Liver (tissue), 9 donors: Measurements from ENCODE around the gene ABLIM2. TPM values are rescaled to one million over a fixed set of nuclear protein-coding genes. Genes with fewer than 3 reads are reported as not detected.

ENCODE experiments used
- DNase-seq: peaks from one replicate; pipeline ENCODE4 v3.0.0-alpha.2; 2017; ENCODE audit warnings: low spot score
- H3K27ac ChIP-seq, 2 donors: one replicate each; pipeline ENCODE4 v1.7.0; 2013; ENCODE audit warnings: inconsistent platforms in 2 of 2, low read length in 2 of 2, control low read depth in 1 of 2, low read depth in 1 of 2, mild to moderate bottlenecking in 1 of 2
- H3K27me3 ChIP-seq, 4 donors: one replicate each; pipeline versions ENCODE4 v1.6.1 to v1.7.0; 2013; ENCODE audit warnings: low read length in 3 of 4, inconsistent platforms in 1 of 4, mild to moderate bottlenecking in 1 of 4, moderate library complexity in 1 of 4; ENCODE audit not compliant: control insufficient read depth in 4 of 4, insufficient read depth in 4 of 4
- H3K36me3 ChIP-seq, 4 donors: one replicate each; pipeline versions ENCODE4 v1.6.1 to v1.7.0; 2013; ENCODE audit warnings: low read length in 3 of 4, mild to moderate bottlenecking in 3 of 4, low read depth in 1 of 4, moderate library complexity in 1 of 4; ENCODE audit not compliant: control insufficient read depth in 4 of 4, insufficient read depth in 3 of 4
- H3K4me1 ChIP-seq, 4 donors: one replicate each; pipeline versions ENCODE4 v1.6.1 to v1.7.0; 2013; ENCODE audit warnings: low read length in 3 of 4, mild to moderate bottlenecking in 3 of 4, moderate library complexity in 1 of 4; ENCODE audit not compliant: control insufficient read depth in 4 of 4, insufficient read depth in 4 of 4
- H3K4me3 ChIP-seq, 3 donors: one replicate each; pipeline versions ENCODE4 v1.6.1 to v1.7.0; 2013; ENCODE audit warnings: low read length in 3 of 3, control low read depth in 1 of 3, low read depth in 1 of 3, mild to moderate bottlenecking in 1 of 3
- H3K9ac ChIP-seq, 2 donors: one replicate each; pipeline ENCODE4 v1.7.0; 2013; ENCODE audit warnings: low read length in 2 of 2, mild to moderate bottlenecking in 2 of 2, moderate library complexity in 2 of 2, control low read depth in 1 of 2, low read depth in 1 of 2
- H3K9me3 ChIP-seq, 4 donors: one replicate each; pipeline versions ENCODE4 v1.6.1 to v1.7.0; 2013; ENCODE audit warnings: low read length in 3 of 4; ENCODE audit not compliant: control insufficient read depth in 4 of 4
- ATF3 ChIP-seq: IDR thresholded peaks from 2 replicates; pipeline ENCODE4 v1.6.1; 2016; ENCODE audit warnings: antibody characterized with exemption
- CTCF ChIP-seq: fragments of 150-350 bp; IDR thresholded peaks from 2 replicates; pipeline ENCODE4 v1.5.1; 2017; ENCODE audit warnings: improper control_type of control experiment, low read depth, low read length; ENCODE audit not compliant: missing input control
- EGR1 ChIP-seq, 2 donors: IDR thresholded peaks; 2 replicates each; pipeline ENCODE4 v1.6.1; 2016 to 2018; ENCODE audit warnings: antibody characterized with exemption in 2 of 2, low read depth in 2 of 2
- FOXA1 ChIP-seq: IDR thresholded peaks from 2 replicates; pipeline ENCODE4 v1.6.1; 2016; ENCODE audit warnings: antibody characterized with exemption
- FOXA2 ChIP-seq: IDR thresholded peaks from 2 replicates; pipeline ENCODE4 v1.6.1; 2016; ENCODE audit warnings: antibody characterized with exemption
- GABPA ChIP-seq, 2 donors: IDR thresholded peaks in 1 of 2; conservative IDR thresholded peaks in 1 of 2; 2 replicates each; pipeline ENCODE4 v1.6.1; 2016; ENCODE audit warnings: antibody characterized with exemption in 2 of 2, mild to moderate bottlenecking in 1 of 2, moderate library complexity in 1 of 2
- HNF4A ChIP-seq, 2 donors: conservative IDR thresholded peaks; 2 replicates each; pipeline ENCODE4 v1.6.1; 2016; ENCODE audit warnings: antibody characterized with exemption in 2 of 2, mild to moderate bottlenecking in 2 of 2
- HNF4G ChIP-seq: IDR thresholded peaks from 2 replicates; pipeline ENCODE4 v1.6.1; 2016; ENCODE audit warnings: antibody characterized with exemption
- JUND ChIP-seq, 2 donors: IDR thresholded peaks; 2 replicates each; pipeline ENCODE4 v1.6.1; 2016; ENCODE audit warnings: antibody characterized with exemption in 2 of 2
- MAX ChIP-seq: IDR thresholded peaks from 2 replicates; pipeline ENCODE4 v1.6.1; 2016; ENCODE audit warnings: antibody characterized with exemption
- NR2F2 ChIP-seq: IDR thresholded peaks from 2 replicates; pipeline ENCODE4 v1.6.1; 2016; ENCODE audit warnings: antibody characterized with exemption
- RAD21 ChIP-seq, 2 donors: IDR thresholded peaks; 2 replicates each; pipeline ENCODE4 v1.6.1; 2016; ENCODE audit warnings: antibody characterized with exemption in 2 of 2, mild to moderate bottlenecking in 2 of 2
- REST ChIP-seq: IDR thresholded peaks from 2 replicates; pipeline ENCODE4 v1.6.1; 2016; ENCODE audit warnings: antibody characterized with exemption, mild to moderate bottlenecking
- RXRA ChIP-seq, 2 donors: IDR thresholded peaks; 2 replicates each; pipeline ENCODE4 v1.6.1; 2017 to 2018; ENCODE audit warnings: antibody characterized with exemption in 2 of 2, mild to moderate bottlenecking in 1 of 2
- SP1 ChIP-seq: IDR thresholded peaks from 2 replicates; pipeline ENCODE4 v1.6.1; 2018; ENCODE audit warnings: antibody characterized with exemption, mild to moderate bottlenecking
- TAF1 ChIP-seq: conservative IDR thresholded peaks from 2 replicates; pipeline ENCODE4 v1.6.1; 2016; ENCODE audit warnings: antibody characterized with exemption, mild to moderate bottlenecking
- YY1 ChIP-seq: IDR thresholded peaks from 2 replicates; pipeline ENCODE4 v1.6.1; 2016; ENCODE audit warnings: antibody characterized with exemption, mild to moderate bottlenecking
- ZBTB33 ChIP-seq: IDR thresholded peaks from 2 replicates; pipeline ENCODE4 v1.6.1; 2016; ENCODE audit warnings: antibody characterized with exemption
- WGBS: extraction: QIAGEN DNeasy Blood & Tissue Kit; methylation state at CpG from one replicate; pipeline ENCODE4 v1.1.7; 2013; 5-methylcytosine and 5-hydroxymethylcytosine counted together
- polyA plus RNA-seq, 2 donors: library from polyadenylated mRNA; stranded (reverse) in 1 of 2; unstranded in 1 of 2; fragments of 200-250 nt in 1 of 2; fragments of >200 nt in 1 of 2; fragmentation: Nextera tagmentation in 1 of 2; extraction: Ambion mirVana in 1 of 2; gene quantifications; one replicate each; pipeline versions ENCODE4 v1.2.1 to v1.2.3, GENCODE V29; 2013 to 2015
- total RNA-seq, 2 donors: library from RNA; depleted of rRNA; stranded (reverse); fragments of >200 nt; gene quantifications; one replicate each; pipeline ENCODE4 v1.2.3, GENCODE V29; 2014
- donor health status: healthy.
- donor health status: healthy.
- donor health status: healthy.
- donor health status: healthy.
- donor health status: healthy.

The ABLIM2 gene
- total and polyA plus RNA-seq, 4 donors, result 0.75 to 2.5 (median 0.93) TPM

GRCh38 chr4:8195431-8195830 is 36.8 kb upstream of the ABLIM2 start:
- WGBS, result 78% methylated on average over 7 of the region's 7 CpGs
- no peak for TF ChIP-seq ZBTB33
- no peak for TF ChIP-seq RXRA (IDR thresholded peaks at IDR 0.05)
- no peak for TF ChIP-seq ATF3
- no peak for TF ChIP-seq HNF4A (conservative IDR thresholded peaks at IDR 0.05)
- TF ChIP-seq NR2F2, result no peak
- TF ChIP-seq YY1, result no peak
- TF ChIP-seq EGR1 (IDR thresholded peaks at IDR 0.05; ENCODE audit: low read depth in 2 of 2), result no peak
- no peak for TF ChIP-seq GABPA (IDR thresholded peaks at IDR 0.05 in 1 of 2, conservative IDR thresholded peaks at IDR 0.05 in 1 of 2)
- H3K9ac ChIP-seq, result no peak overlapping the region
- no peak overlapping the region for H3K27ac ChIP-seq
- no peaks in the 10 kb centered on the region for H3K9me3 ChIP-seq
- DNase-seq, result no peak
- no peaks in the 10 kb centered on the region for H3K27me3 ChIP-seq
- H3K4me1 ChIP-seq, result peaks cover 5 to 26% (median 15%) of the 10 kb centered on the region in 4 donors
- H3K36me3 ChIP-seq, result no peaks in the 10 kb centered on the region
- H3K4me3 ChIP-seq, result no peak overlapping the region

- no peak for DNase-seq
- Histone ChIP-seq H3K27me3 (no peaks in the 10 kb centered on the region), H3K4me3 (no peak overlapping the region), H3K9ac (no peak overlapping the region), H3K27ac (no peak overlapping the region), H3K9me3 (no peaks in the 10 kb centered on the region), H3K36me3 (no peaks in the 10 kb centered on the region), H3K4me1 (peaks cover 5 to 18% (median 13%) of the 10 kb centered on the region in 4 donors)
- no peak for TF ChIP-seq CTCF
- TF ChIP-seq RAD21 (IDR thresholded peaks at IDR 0.05), result no peak
- TF ChIP-seq REST, result no peak
- TF ChIP-seq RXRA (IDR thresholded peaks at IDR 0.05), result no peak
- no peak for TF ChIP-seq ATF3
- no peak for TF ChIP-seq SP1
- TF ChIP-seq FOXA1, result no peak
- no peak for TF ChIP-seq TAF1
- TF ChIP-seq JUND (IDR thresholded peaks at IDR 0.05), result no peak
- TF ChIP-seq HNF4A (conservative IDR thresholded peaks at IDR 0.05), result no peak
- no peak for TF ChIP-seq MAX
- no peak for TF ChIP-seq EGR1 (IDR thresholded peaks at IDR 0.05; ENCODE audit: low read depth in 2 of 2)
- no peak for TF ChIP-seq GABPA (IDR thresholded peaks at IDR 0.05 in 1 of 2, conservative IDR thresholded peaks at IDR 0.05 in 1 of 2)
- TF ChIP-seq FOXA2, result no peak
- TF ChIP-seq NR2F2, result no peak
- TF ChIP-seq ZBTB33, result no peak
- TF ChIP-seq YY1, result no peak
- TF ChIP-seq HNF4G, result no peak
- WGBS, result 86% methylated on average over 19 of the region's 19 CpGs
Observed at GRCh38 chr4:8194306-8195242, 36.0 kb upstream of the ABLIM2 start.
